GM21526 (cell line): ENCODE measurements around the gene LUZP2.

Experiments used
- ATAC-seq: cut with Tn5 transposase; IDR thresholded peaks from one replicate; pipeline ENCODE4 v1.9.1; 2021; ENCODE audit warnings: moderate library complexity; ENCODE audit not compliant: unreplicated experiment, low FRiP score

The LUZP2 gene

GRCh38 chr11:24496736-24497725 lies at the start of gene LUZP2:
LUZP2 (plus strand) TSS chr11:24497053.
- no peak for ATAC-seq

- ATAC-seq: no peak
Observed at GRCh38 chr11:24453129-24453718, 43.6 kb upstream of the LUZP2 start.

- no peak for ATAC-seq
Observed at GRCh38 chr11:24457985-24458384, 38.9 kb upstream of the LUZP2 start.

GRCh38 chr11:24470431-24470830 lies 26.4 kb upstream of the LUZP2 start:
- no peak for ATAC-seq

GRCh38 chr11:24471084-24471483 lies 25.8 kb upstream of the LUZP2 start:
- ATAC-seq: no peak

GRCh38 chr11:24478718-24479117 lies 18.1 kb upstream of the LUZP2 start:
- no peak for ATAC-seq

GRCh38 chr11:24489477-24489876 lies 7.4 kb upstream of the LUZP2 start:
- no peak for ATAC-seq

GRCh38 chr11:24496386-24496735 lies 492 bp upstream of the LUZP2 start:
- no peak for ATAC-seq

GRCh38 chr11:24497831-24498230 lies 978 bp downstream of the LUZP2 start:
- ATAC-seq: no peak

GRCh38 chr11:24502425-24502824 lies 5.6 kb downstream of the LUZP2 start:
- no peak for ATAC-seq

- no peak for ATAC-seq
Observed at GRCh38 chr11:24509114-24509513, 12.3 kb downstream of the LUZP2 start.

GRCh38 chr11:24511511-24511910 lies 14.7 kb downstream of the LUZP2 start:
- no peak for ATAC-seq

- no peak for ATAC-seq
Observed at GRCh38 chr11:24513479-24514218, 16.8 kb downstream of the LUZP2 start.

- ATAC-seq: peak; percentile 75
Observed at GRCh38 chr11:24514219-24514594, 17.4 kb downstream of the LUZP2 start.

GRCh38 chr11:24515632-24516031 lies 18.8 kb downstream of the LUZP2 start:
- ATAC-seq: no peak

GRCh38 chr11:24516638-24517037 lies 19.8 kb downstream of the LUZP2 start:
- ATAC-seq: no peak

GRCh38 chr11:24521601-24522000 lies 24.7 kb downstream of the LUZP2 start:
- ATAC-seq: no peak

- no peak for ATAC-seq
Observed at GRCh38 chr11:24524156-24524555, 27.3 kb downstream of the LUZP2 start.

- ATAC-seq: no peak
Observed at GRCh38 chr11:24531528-24531927, 34.7 kb downstream of the LUZP2 start.

GRCh38 chr11:24543771-24544170 lies 46.9 kb downstream of the LUZP2 start:
- ATAC-seq: no peak

- no peak for ATAC-seq
Observed at GRCh38 chr11:24556693-24557092, 59.8 kb downstream of the LUZP2 start.
